Measurements from ENCODE around the gene SLC35C1. TPM values are rescaled to one million over a fixed set of nuclear protein-coding genes. Genes with fewer than 3 reads are reported as not detected.

Gene SLC35C1
- total and polyA plus RNA-seq, 2 of the 13 experiments (the other 11 are each of a cell fraction or from before 2014, with no cell fraction given): 2.9 to 7.0 TPM

- TF ChIP-seq SMARCC2 (IDR thresholded peaks at IDR 0.05): no peak
- TF ChIP-seq FOSL2 (CRISPR knock-in tag; IDR thresholded peaks at IDR 0.05): peak; percentile 1; the same call in 1 of the 2 replicates
- peak; percentile 50; the same call in 1 of the 2 replicates for TF ChIP-seq RNF2 (conservative IDR thresholded peaks at IDR 0.05; ENCODE audit: low read depth)
- TF ChIP-seq ZNF776 (CRISPR knock-in tag; IDR thresholded peaks at IDR 0.05): 0 out of 2 replicates have a peak, but pooled peaks have one; percentile 25
- peak; percentile 51; the same call in 1 of the 2 replicates for TF ChIP-seq PRDM15 (CRISPR knock-in tag; IDR thresholded peaks at IDR 0.05)
- peak; percentile 44; the same call in 1 of the 2 replicates for TF ChIP-seq ELF4 (CRISPR knock-in tag; IDR thresholded peaks at IDR 0.05; ENCODE audit: borderline replicate concordance)
- TF ChIP-seq REXO4 (CRISPR knock-in tag; IDR thresholded peaks at IDR 0.05; ENCODE audit: borderline replicate concordance): 0 out of 2 replicates have a peak, but pooled peaks have one; percentile 38
- peak; percentile 13; the same call in 1 of the 2 replicates for TF ChIP-seq ZNF121 (CRISPR knock-in tag; IDR thresholded peaks at IDR 0.05)
- TF ChIP-seq DNMT1 (CRISPR knock-in tag; IDR thresholded peaks at IDR 0.05): no peak
- TF ChIP-seq PTBP1 (IDR thresholded peaks at IDR 0.05; ENCODE audit: low read depth, low read length, poor library complexity, severe bottlenecking): peak; percentile 18
- peak; percentile 11; the same call in 1 of the 2 replicates for TF ChIP-seq ZNF335 (CRISPR knock-in tag; IDR thresholded peaks at IDR 0.05)
- peak; percentile 85 for TF ChIP-seq ZNF883 (CRISPR knock-in tag; IDR thresholded peaks at IDR 0.05; ENCODE audit: not compliant biosample characterization)
- no peak for TF ChIP-seq ZNF550 (CRISPR knock-in tag; IDR thresholded peaks at IDR 0.05; ENCODE audit: borderline replicate concordance)
- TF ChIP-seq ZNF225 (CRISPR knock-in tag; IDR thresholded peaks at IDR 0.05): peak; percentile 22; the same call in 1 of the 2 replicates
- TF ChIP-seq RBFOX2 (IDR thresholded peaks at IDR 0.05; ENCODE audit: low read depth, low read length): no peak; the same call in 1 of the 2 replicates
- peak; percentile 85 for TF ChIP-seq GABPB1 (CRISPR knock-in tag; IDR thresholded peaks at IDR 0.05)
- TF ChIP-seq ZNF44 (CRISPR knock-in tag; IDR thresholded peaks at IDR 0.05): 0 out of 2 replicates have a peak, but pooled peaks have one; percentile 29
- peak; percentile 21; the same call in 1 of the 2 replicates for TF ChIP-seq HOXA3 (CRISPR knock-in tag; IDR thresholded peaks at IDR 0.05)
- peak; percentile 52; the same call in 1 of the 2 replicates for TF ChIP-seq TFAP4 (IDR thresholded peaks at IDR 0.05; ENCODE audit: borderline replicate concordance, low read depth)
Observed at GRCh38 chr11:45803971-45804760, 783 bp upstream of the SLC35C1 start (continued).

Measured in HepG2 (cell line).